Measurements from ENCODE around the gene HELT. TPM values are rescaled to one million over a fixed set of nuclear protein-coding genes. Genes with fewer than 3 reads are reported as not detected.

The HELT gene
- total RNA-seq, 1 experiment from 2014 or later: not detected

GRCh38 chr4:185016946-185017758, 1.1 kb upstream of the HELT start:
- intact Hi-C loops (cut with micrococcal nuclease): no loop called here
- ATAC-seq (no peak), DNase-seq (no peak)
- no peak for TF ChIP-seq EZH2phosphoT487 (IDR thresholded peaks at IDR 0.05; ENCODE audit: borderline replicate concordance, low read length)
- TF ChIP-seq CTCF (conservative IDR thresholded peaks at IDR 0.05; ENCODE audit: low read depth, low read length): no peak
- TF ChIP-seq EZH2 (IDR thresholded peaks at IDR 0.05; ENCODE audit: low read length, unreplicated experiment): no peak
- Histone ChIP-seq H3K4me3 (ENCODE audit: low read length) (no peak overlapping the region), H3K9me3 (ENCODE audit: low read length) (no peaks in the 10 kb centered on the region), H4K20me1 (ENCODE audit: low read length) (no peaks in the 10 kb centered on the region), H2AFZ (ENCODE audit: low read length) (no peak overlapping the region), H3K4me2 (ENCODE audit: low read length) (no peak overlapping the region), H3K9me2 (replicated peaks; ENCODE audit: low read length) (no peaks in the 10 kb centered on the region), H3F3A (ENCODE audit: low read length, unreplicated experiment) (no peaks in the 10 kb centered on the region), H3K36me3 (ENCODE audit: low read depth, low read length) (no peaks in the 10 kb centered on the region), H3K9ac (ENCODE audit: low read length) (no peak overlapping the region), H3K79me2 (ENCODE audit: low read length) (no peaks in the 10 kb centered on the region), H3K27ac (ENCODE audit: low read length) (no peak overlapping the region), H3K27me3 (ENCODE audit: low read length) (peaks cover 85% of the 10 kb centered on the region), H3K4me1 (ENCODE audit: insufficient read depth, low read length) (no peaks in the 10 kb centered on the region)
- CTCF ChIA-PET: no interaction called here
- no TSS peak for BruUV-seq (replicated peaks)
- POLR2A ChIA-PET (ENCODE audit: unreplicated experiment): no interaction called here

GRCh38 chr4:185018834-185019455, 655 bp downstream of the HELT start:
- no peaks in the 10 kb centered on the region for H4K20me1 ChIP-seq (ENCODE audit: low read length)
- H3K9me3 ChIP-seq (ENCODE audit: low read length): no peaks in the 10 kb centered on the region
- H3F3A ChIP-seq (ENCODE audit: low read length, unreplicated experiment): no peaks in the 10 kb centered on the region
- no peaks in the 10 kb centered on the region for H3K4me1 ChIP-seq (ENCODE audit: insufficient read depth, low read length)
- no peaks in the 10 kb centered on the region for H3K9me2 ChIP-seq (replicated peaks; ENCODE audit: low read length)
- H3K79me2 ChIP-seq (ENCODE audit: low read length): no peaks in the 10 kb centered on the region
- intact Hi-C loops (cut with micrococcal nuclease): no loop called here
- TF ChIP-seq CTCF (conservative IDR thresholded peaks at IDR 0.05; ENCODE audit: low read depth, low read length) (no peak), EZH2 (IDR thresholded peaks at IDR 0.05; ENCODE audit: low read length, unreplicated experiment) (no peak), EZH2phosphoT487 (IDR thresholded peaks at IDR 0.05; ENCODE audit: borderline replicate concordance, low read length) (no peak; the same call in 1 of the 2 replicates)
- no peak overlapping the region for H3K4me3 ChIP-seq (ENCODE audit: low read length)
- BruUV-seq (replicated peaks): no TSS peak
- H3K36me3 ChIP-seq (ENCODE audit: low read depth, low read length): no peaks in the 10 kb centered on the region
- H3K27ac ChIP-seq (ENCODE audit: low read length): no peak overlapping the region
- ATAC-seq (no peak), DNase-seq (no peak)
- H3K4me2 ChIP-seq (ENCODE audit: low read length): peak overlapping the region; percentile 54
- no peak overlapping the region for H3K9ac ChIP-seq (ENCODE audit: low read length)
- no peak overlapping the region for H2AFZ ChIP-seq (ENCODE audit: low read length)
- H3K27me3 ChIP-seq (ENCODE audit: low read length): peaks cover 88% of the 10 kb centered on the region
- CTCF ChIA-PET: no interaction called here
- POLR2A ChIA-PET (ENCODE audit: unreplicated experiment): no interaction called here
